Activated CD8-positive, alpha-beta memory T cell treated with anti-CD3 and anti-CD28 coated beads, Interleukin-2, amount 10 ng/mL, durations not matched to agents 7 days and 5 days (primary cell): ENCODE data around the gene TRIML1. TPM values are rescaled to one million over a fixed set of nuclear protein-coding genes. Genes with fewer than 3 reads are reported as not detected.

Experiments
- ATAC-seq: fragments of 150-1000 bp; cut with Tn5 transposase; one replicate; pipeline ENCODE4 v1.10.0; 2021; ENCODE audit warnings: moderate library complexity
- CTCF ChIA-PET: fragments of 350-600 bp; sonication (Branson Sonifier 250); formaldehyde crosslinking; loops from one replicate; lab custom pipeline; 2021; ENCODE audit warnings: antibody characterized with exemption; lab: Charles Lee
- DNase-seq: peaks from one replicate; pipeline ENCODE4 v3.0.0-alpha.2; 2020
- H3K27ac Mint-ChIP-seq: one replicate; pipeline ENCODE4 v1.8.0; 2021; ENCODE audit warnings: mild to moderate bottlenecking, mixed read lengths
- H3K27me3 Mint-ChIP-seq: one replicate; pipeline ENCODE4 v1.8.0; 2021; ENCODE audit warnings: mixed read lengths
- H3K36me3 Mint-ChIP-seq: one replicate; pipeline ENCODE4 v1.8.0; 2021; ENCODE audit warnings: mild to moderate bottlenecking, mixed read lengths
- H3K4me1 Mint-ChIP-seq: one replicate; pipeline ENCODE4 v1.8.0; 2021; ENCODE audit warnings: mixed read lengths
- H3K4me3 Mint-ChIP-seq: one replicate; pipeline ENCODE4 v1.8.0; 2021; ENCODE audit warnings: mild to moderate bottlenecking, moderate library complexity, mixed read lengths
- H3K9me3 Mint-ChIP-seq: one replicate; pipeline ENCODE4 v1.8.0; 2022; ENCODE audit warnings: low read depth, mixed read lengths
- total RNA-seq, 2 experiments: library from RNA; stranded (reverse); gene quantifications; one replicate each; pipeline ENCODE4 v1.2.3, GENCODE V29; 2021

The TRIML1 gene
- total RNA-seq, 2 experiments from 2014 or later, result not detected

- no peak for ATAC-seq
- H3K27me3 Mint-ChIP-seq, result no peaks in the 10 kb centered on the region
- H3K4me3 Mint-ChIP-seq, result no peak overlapping the region
- H3K27ac Mint-ChIP-seq, result peak overlapping the region; percentile 54
- CTCF ChIA-PET, result no interaction called here
- H3K9me3 Mint-ChIP-seq, result peaks cover 4% of the 10 kb centered on the region
- H3K4me1 Mint-ChIP-seq, result no peaks in the 10 kb centered on the region
- DNase-seq, result no peak
- H3K36me3 Mint-ChIP-seq, result no peaks in the 10 kb centered on the region
Observed at GRCh38 chr4:188162698-188163097, 23.5 kb downstream of the TRIML1 start.

- no peak overlapping the region for H3K27ac Mint-ChIP-seq
- no peak for ATAC-seq
Observed at GRCh38 chr4:188168726-188169373, 29.6 kb downstream of the TRIML1 start.

GRCh38 chr4:188171551-188171950 lies 32.3 kb downstream of the TRIML1 start:
- no peak for ATAC-seq

More at GRCh38 chr4:188168726-188169373, 29.6 kb downstream of the TRIML1 start:
- no peak for DNase-seq
- no peaks in the 10 kb centered on the region for H3K36me3 Mint-ChIP-seq
- no peak overlapping the region for H3K4me3 Mint-ChIP-seq
- CTCF ChIA-PET, result no interaction called here
- H3K4me1 Mint-ChIP-seq, result no peaks in the 10 kb centered on the region
- no peaks in the 10 kb centered on the region for H3K27me3 Mint-ChIP-seq
- H3K9me3 Mint-ChIP-seq, result no peaks in the 10 kb centered on the region

GRCh38 chr4:188175288-188175687 lies 36.0 kb downstream of the TRIML1 start:
- no peaks in the 10 kb centered on the region for H3K4me1 Mint-ChIP-seq
- CTCF ChIA-PET, result no interaction called here
- ATAC-seq (no peak), DNase-seq (no peak)
- H3K9me3 Mint-ChIP-seq, result peaks cover 2% of the 10 kb centered on the region
- H3K36me3 Mint-ChIP-seq, result no peaks in the 10 kb centered on the region
- no peak overlapping the region for H3K27ac Mint-ChIP-seq
- H3K4me3 Mint-ChIP-seq, result no peak overlapping the region
- H3K27me3 Mint-ChIP-seq, result no peaks in the 10 kb centered on the region

More at GRCh38 chr4:188171551-188171950, 32.3 kb downstream of the TRIML1 start:
- no peaks in the 10 kb centered on the region for H3K4me1 Mint-ChIP-seq
- H3K36me3 Mint-ChIP-seq, result no peaks in the 10 kb centered on the region
- CTCF ChIA-PET, result no interaction called here
- no peak overlapping the region for H3K4me3 Mint-ChIP-seq
- no peaks in the 10 kb centered on the region for H3K27me3 Mint-ChIP-seq
- H3K27ac Mint-ChIP-seq, result no peak overlapping the region
- H3K9me3 Mint-ChIP-seq, result no peaks in the 10 kb centered on the region
- no peak for DNase-seq

- no peak overlapping the region for H3K4me3 Mint-ChIP-seq
- H3K9me3 Mint-ChIP-seq, result peaks cover 9% of the 10 kb centered on the region
- H3K27ac Mint-ChIP-seq, result no peak overlapping the region
- H3K27me3 Mint-ChIP-seq, result no peaks in the 10 kb centered on the region
- no peaks in the 10 kb centered on the region for H3K4me1 Mint-ChIP-seq
- H3K36me3 Mint-ChIP-seq, result no peaks in the 10 kb centered on the region
- DNase-seq (no peak), ATAC-seq (no peak)
- CTCF ChIA-PET, result no interaction called here
Observed at GRCh38 chr4:188177997-188178675, 38.9 kb downstream of the TRIML1 start.

- Mint-ChIP-seq H3K27me3 (no peaks in the 10 kb centered on the region), H3K36me3 (no peaks in the 10 kb centered on the region), H3K27ac (no peak overlapping the region), H3K4me3 (no peak overlapping the region), H3K4me1 (no peaks in the 10 kb centered on the region), H3K9me3 (peaks cover 12% of the 10 kb centered on the region)
- CTCF ChIA-PET, result no interaction called here
- DNase-seq, result no peak
- ATAC-seq, result no peak
Observed at GRCh38 chr4:188178806-188179205, 39.6 kb downstream of the TRIML1 start.

GRCh38 chr4:188187106-188187505 lies 47.9 kb downstream of the TRIML1 start:
- Mint-ChIP-seq H3K9me3 (peaks cover 14% of the 10 kb centered on the region), H3K27me3 (no peaks in the 10 kb centered on the region), H3K4me1 (no peaks in the 10 kb centered on the region), H3K36me3 (no peaks in the 10 kb centered on the region), H3K4me3 (no peak overlapping the region), H3K27ac (no peak overlapping the region)
- CTCF ChIA-PET, result no interaction called here
- ATAC-seq (no peak), DNase-seq (no peak)

GRCh38 chr4:188190461-188190860 lies 51.2 kb downstream of the TRIML1 start:
- no peaks in the 10 kb centered on the region for H3K27me3 Mint-ChIP-seq
- H3K36me3 Mint-ChIP-seq, result no peaks in the 10 kb centered on the region
- CTCF ChIA-PET, result no interaction called here

GRCh38 chr4:188194421-188194820 lies 55.2 kb downstream of the TRIML1 start:
- CTCF ChIA-PET, result no interaction called here
- H3K4me3 Mint-ChIP-seq, result no peak overlapping the region

More at GRCh38 chr4:188190461-188190860, 51.2 kb downstream of the TRIML1 start:
- no peaks in the 10 kb centered on the region for H3K4me1 Mint-ChIP-seq
- H3K4me3 Mint-ChIP-seq, result no peak overlapping the region
- ATAC-seq (no peak), DNase-seq (no peak)
- peaks cover 6% of the 10 kb centered on the region for H3K9me3 Mint-ChIP-seq
- no peak overlapping the region for H3K27ac Mint-ChIP-seq

GRCh38 chr4:188195389-188195985 lies 56.2 kb downstream of the TRIML1 start:
- ATAC-seq (no peak), DNase-seq (no peak)
- no peaks in the 10 kb centered on the region for H3K36me3 Mint-ChIP-seq
- H3K27me3 Mint-ChIP-seq, result no peaks in the 10 kb centered on the region
- CTCF ChIA-PET, result no interaction called here
- H3K4me1 Mint-ChIP-seq, result no peaks in the 10 kb centered on the region
- no peak overlapping the region for H3K4me3 Mint-ChIP-seq
- H3K27ac Mint-ChIP-seq, result no peak overlapping the region
- H3K9me3 Mint-ChIP-seq, result peaks cover 5% of the 10 kb centered on the region

More at GRCh38 chr4:188194421-188194820, 55.2 kb downstream of the TRIML1 start:
- DNase-seq (no peak), ATAC-seq (no peak)
- Mint-ChIP-seq H3K27me3 (no peaks in the 10 kb centered on the region), H3K9me3 (peaks cover 5% of the 10 kb centered on the region), H3K4me1 (no peaks in the 10 kb centered on the region), H3K36me3 (no peaks in the 10 kb centered on the region), H3K27ac (no peak overlapping the region)

GRCh38 chr4:188196134-188196735 lies 57.0 kb downstream of the TRIML1 start:
- Mint-ChIP-seq H3K27me3 (no peaks in the 10 kb centered on the region), H3K4me3 (no peak overlapping the region), H3K27ac (no peak overlapping the region), H3K4me1 (no peaks in the 10 kb centered on the region), H3K36me3 (no peaks in the 10 kb centered on the region), H3K9me3 (peaks cover 5% of the 10 kb centered on the region)
- DNase-seq (no peak), ATAC-seq (no peak)
- CTCF ChIA-PET, result no interaction called here
